ENCODE results near the gene JAGN1.

GRCh38 chr3:9911863-9912262 is 21.5 kb downstream of the JAGN1 start:
- TF ChIP-seq, protein P1, sequence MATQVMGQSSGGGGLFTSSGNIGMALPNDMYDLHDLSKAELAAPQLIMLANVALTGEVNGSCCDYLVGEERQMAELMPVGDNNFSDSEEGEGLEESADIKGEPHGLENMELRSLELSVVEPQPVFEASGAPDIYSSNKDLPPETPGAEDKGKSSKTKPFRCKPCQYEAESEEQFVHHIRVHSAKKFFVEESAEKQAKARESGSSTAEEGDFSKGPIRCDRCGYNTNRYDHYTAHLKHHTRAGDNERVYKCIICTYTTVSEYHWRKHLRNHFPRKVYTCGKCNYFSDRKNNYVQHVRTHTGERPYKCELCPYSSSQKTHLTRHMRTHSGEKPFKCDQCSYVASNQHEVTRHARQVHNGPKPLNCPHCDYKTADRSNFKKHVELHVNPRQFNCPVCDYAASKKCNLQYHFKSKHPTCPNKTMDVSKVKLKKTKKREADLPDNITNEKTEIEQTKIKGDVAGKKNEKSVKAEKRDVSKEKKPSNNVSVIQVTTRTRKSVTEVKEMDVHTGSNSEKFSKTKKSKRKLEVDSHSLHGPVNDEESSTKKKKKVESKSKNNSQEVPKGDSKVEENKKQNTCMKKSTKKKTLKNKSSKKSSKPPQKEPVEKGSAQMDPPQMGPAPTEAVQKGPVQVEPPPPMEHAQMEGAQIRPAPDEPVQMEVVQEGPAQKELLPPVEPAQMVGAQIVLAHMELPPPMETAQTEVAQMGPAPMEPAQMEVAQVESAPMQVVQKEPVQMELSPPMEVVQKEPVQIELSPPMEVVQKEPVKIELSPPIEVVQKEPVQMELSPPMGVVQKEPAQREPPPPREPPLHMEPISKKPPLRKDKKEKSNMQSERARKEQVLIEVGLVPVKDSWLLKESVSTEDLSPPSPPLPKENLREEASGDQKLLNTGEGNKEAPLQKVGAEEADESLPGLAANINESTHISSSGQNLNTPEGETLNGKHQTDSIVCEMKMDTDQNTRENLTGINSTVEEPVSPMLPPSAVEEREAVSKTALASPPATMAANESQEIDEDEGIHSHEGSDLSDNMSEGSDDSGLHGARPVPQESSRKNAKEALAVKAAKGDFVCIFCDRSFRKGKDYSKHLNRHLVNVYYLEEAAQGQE (IDR thresholded peaks at IDR 0.05; ENCODE audit: low read depth): no peak
- no peak for TF ChIP-seq EGR1 (IDR thresholded peaks at IDR 0.05)
- no peak for TF ChIP-seq YY1 (IDR thresholded peaks at IDR 0.05; ENCODE audit: low read depth)
- TF ChIP-seq FOXM1 (IDR thresholded peaks at IDR 0.05; ENCODE audit: borderline replicate concordance, low read depth): no peak
- TF ChIP-seq, protein P2, sequence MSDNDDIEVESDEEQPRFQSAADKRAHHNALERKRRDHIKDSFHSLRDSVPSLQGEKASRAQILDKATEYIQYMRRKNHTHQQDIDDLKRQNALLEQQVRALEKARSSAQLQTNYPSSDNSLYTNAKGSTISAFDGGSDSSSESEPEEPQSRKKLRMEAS (IDR thresholded peaks at IDR 0.05): no peak
- TF ChIP-seq EP300 (IDR thresholded peaks at IDR 0.05; ENCODE audit: borderline replicate concordance): no peak
- TF ChIP-seq RAD21 (IDR thresholded peaks at IDR 0.05; ENCODE audit: low read depth): no peak
- TF ChIP-seq USF1 (IDR thresholded peaks at IDR 0.05): no peak
- no peak for TF ChIP-seq TCF12 (IDR thresholded peaks at IDR 0.05; ENCODE audit: low read depth)
- no peak for TF ChIP-seq ZBTB7A (IDR thresholded peaks at IDR 0.05; ENCODE audit: low read depth)
- no peak for TF ChIP-seq CREB1 (IDR thresholded peaks at IDR 0.05; ENCODE audit: low read depth)
- TF ChIP-seq TAF1 (IDR thresholded peaks at IDR 0.05; ENCODE audit: low read depth): no peak
- TF ChIP-seq CEBPB (IDR thresholded peaks at IDR 0.05): no peak
- no peak for TF ChIP-seq NFIC (IDR thresholded peaks at IDR 0.05)

All from Ishikawa (cell line).